HG03558 (cell line): ENCODE measurements around the gene N4BP2L2.

Source experiments
- ATAC-seq: cut with Tn5 transposase; IDR thresholded peaks from one replicate; pipeline ENCODE4 v1.9.1; 2021; ENCODE audit warnings: moderate number of reproducible peaks; ENCODE audit not compliant: unreplicated experiment; ENCODE audit errors: extremely low read depth

The N4BP2L2 gene

GRCh38 chr13:32427852-32428580 lies 110.6 kb downstream of the N4BP2L2 start, which contains the start of gene N4BP2L1:
Gene N4BP2L1 (minus strand): TSS chr13:32428130. CDS start chr13:32428082, 48 bp downstream.
- ATAC-seq: peak; percentile 43

DNA sequence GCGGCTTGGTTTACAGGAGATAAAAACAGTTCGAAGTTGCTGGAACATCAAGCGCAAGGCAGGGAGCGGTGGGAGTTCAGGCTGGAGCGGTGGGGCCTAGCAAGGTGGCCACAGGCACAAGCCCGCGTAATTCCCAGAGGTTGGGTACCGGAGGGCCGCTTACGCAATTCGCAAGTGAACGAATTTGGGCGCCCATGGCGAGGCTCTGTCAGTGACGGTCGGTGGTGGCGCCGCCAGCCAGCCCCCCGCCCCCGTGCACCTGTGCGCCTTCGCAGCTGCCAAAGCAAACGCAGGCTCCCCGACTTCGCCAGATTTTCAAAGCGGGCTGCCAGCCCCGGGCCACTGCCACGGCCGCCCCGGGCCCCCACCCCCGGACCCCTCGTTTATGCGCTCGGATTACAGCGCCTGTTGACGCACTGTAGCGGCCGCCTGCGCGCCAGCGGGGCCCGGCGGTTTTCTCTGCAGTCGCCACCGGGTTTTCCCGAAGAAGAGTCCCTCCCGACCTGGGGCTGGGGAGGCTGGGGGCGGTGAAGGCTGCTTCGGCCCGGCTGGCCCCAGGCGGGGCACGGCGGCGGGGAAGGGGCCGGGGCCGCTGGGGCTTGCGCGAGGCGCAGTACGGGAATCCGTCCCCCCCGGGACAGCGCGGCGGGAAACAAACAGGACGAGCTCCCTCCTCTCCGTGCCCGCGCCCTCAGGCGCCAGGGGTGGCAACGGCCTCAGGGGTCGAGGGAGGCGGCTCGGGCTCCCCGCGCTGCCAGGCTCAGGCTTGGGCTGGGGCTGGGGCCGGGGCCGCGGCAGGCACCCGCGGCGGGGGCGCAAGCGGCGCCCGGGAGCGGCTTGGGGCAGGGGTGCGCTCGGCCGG lies 111.4 kb downstream of the N4BP2L2 start:
- peak; percentile 3 for ATAC-seq

DNA sequence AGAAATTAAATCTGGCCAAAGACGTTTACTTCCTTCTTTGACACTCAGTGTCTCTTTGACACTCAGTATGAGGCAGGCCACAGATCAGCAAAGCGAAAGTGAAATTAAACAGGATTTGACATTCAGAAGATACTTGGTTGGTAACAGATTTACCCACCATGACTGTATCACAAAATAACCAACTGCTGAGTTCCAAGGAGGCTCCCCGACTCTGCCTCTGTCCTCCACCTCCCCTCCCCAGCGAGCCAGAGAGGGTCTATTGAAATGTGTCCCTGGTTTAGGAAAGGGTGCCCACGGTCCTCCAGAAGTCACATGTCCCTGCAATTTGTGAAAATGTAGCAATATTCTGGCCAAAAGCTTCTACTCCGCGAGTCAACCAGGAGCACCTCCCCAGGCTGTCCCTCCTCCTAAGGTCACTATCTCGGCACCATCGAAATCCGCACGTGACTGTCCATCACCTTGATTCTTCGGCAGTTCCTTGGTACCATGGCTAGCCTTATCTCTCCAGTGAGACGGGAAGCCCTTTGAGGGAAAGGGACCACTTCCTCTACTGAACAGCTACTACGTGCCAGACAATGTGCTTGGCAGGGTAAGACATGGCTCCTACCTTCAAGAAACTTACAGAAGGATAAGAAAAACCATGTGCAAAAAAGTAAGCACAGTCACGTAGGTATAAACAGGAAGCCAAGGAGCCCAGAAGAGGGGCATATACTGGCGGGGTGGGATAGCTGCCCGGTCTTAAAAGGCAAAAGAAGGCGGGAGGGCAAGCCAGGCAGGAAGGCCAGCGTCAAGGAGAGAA lies 112.2 kb downstream of the N4BP2L2 start:
- peak; percentile 26 for ATAC-seq

- ATAC-seq: no peak
Measured at GRCh38 chr13:32425158-32425557, 113.4 kb downstream of the N4BP2L2 start.

DNA sequence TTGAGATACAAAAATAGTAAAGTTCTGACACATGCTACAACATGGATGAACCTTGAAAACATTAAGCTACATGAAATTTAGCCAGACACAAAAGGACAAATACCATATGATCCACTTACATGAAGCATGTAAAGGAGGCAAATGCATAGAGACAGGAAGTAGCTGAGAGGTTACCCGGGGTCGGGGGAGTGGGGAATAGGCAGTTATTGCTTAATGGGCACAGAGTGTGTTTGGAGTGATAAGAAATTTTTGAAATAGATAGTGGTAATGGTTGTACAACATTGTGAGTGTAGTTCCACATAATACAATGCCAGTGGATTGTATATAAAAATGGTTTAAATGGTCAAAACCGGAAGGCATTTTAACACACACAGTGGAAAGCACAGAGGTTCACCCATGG lies 115.0 kb downstream of the N4BP2L2 start:
- ATAC-seq: no peak

DNA sequence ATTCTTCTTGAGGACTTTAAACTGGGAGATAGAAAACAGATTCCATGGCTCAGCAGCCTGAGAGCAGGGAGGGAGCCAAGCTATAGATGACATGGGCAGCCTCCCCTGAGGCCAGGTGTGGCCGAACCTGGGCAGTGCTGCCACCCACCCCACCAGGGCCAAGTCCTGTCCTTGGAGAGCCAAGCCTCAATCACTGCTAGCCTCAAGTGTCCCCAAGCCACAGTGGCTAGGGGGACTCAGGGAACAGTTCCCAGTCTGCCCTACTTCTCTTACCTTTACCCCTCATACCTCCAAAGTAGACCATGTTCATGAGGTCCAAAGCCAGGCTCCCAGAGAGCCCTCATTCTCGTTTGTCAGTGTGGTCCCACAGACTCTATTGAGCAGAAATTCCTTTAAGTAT lies 118.7 kb downstream of the N4BP2L2 start:
- ATAC-seq: no peak

- ATAC-seq: no peak
Measured at GRCh38 chr13:32417995-32418394, 120.6 kb downstream of the N4BP2L2 start.

DNA sequence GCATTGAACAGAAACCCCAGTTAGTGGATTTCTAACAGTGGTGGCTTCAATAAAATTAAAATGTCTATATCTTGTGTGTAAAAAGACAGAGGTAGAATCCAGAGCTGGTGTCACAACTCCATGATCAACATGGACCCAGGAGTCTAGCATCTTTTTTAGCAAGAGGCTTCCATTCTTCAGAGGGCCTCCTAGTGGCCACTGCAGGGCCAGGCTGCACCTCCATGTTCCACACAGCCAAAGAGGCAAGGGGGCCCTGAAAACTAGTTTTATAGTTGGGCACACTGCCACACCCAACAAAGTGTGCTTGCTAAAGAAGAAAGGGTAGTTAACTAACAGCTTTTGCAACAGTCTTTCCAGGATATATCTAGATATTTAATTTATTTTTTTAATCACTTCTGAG lies 123.6 kb downstream of the N4BP2L2 start:
- no peak for ATAC-seq

- no peak for ATAC-seq
Measured at GRCh38 chr13:32414580-32414979, 124.0 kb downstream of the N4BP2L2 start.

DNA sequence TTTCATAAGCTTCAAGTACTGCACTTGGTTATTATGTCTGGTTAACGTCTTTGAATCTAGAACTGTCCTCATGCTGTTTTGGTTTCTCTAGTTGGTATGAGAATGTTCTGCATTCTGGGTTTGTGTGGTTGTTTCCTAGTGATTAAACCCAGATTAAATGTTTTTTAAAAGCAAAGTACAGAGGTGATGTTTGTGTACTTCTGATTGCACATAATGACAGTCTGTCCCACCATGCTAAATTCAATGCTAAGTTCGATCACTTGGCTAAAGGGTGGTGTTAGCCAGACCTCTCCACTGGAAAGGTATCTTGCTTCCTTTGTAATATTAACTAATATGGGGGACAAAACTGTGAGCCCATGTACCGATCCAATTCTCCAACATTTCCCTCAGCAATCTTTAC lies 125.3 kb downstream of the N4BP2L2 start:
- no peak for ATAC-seq

DNA sequence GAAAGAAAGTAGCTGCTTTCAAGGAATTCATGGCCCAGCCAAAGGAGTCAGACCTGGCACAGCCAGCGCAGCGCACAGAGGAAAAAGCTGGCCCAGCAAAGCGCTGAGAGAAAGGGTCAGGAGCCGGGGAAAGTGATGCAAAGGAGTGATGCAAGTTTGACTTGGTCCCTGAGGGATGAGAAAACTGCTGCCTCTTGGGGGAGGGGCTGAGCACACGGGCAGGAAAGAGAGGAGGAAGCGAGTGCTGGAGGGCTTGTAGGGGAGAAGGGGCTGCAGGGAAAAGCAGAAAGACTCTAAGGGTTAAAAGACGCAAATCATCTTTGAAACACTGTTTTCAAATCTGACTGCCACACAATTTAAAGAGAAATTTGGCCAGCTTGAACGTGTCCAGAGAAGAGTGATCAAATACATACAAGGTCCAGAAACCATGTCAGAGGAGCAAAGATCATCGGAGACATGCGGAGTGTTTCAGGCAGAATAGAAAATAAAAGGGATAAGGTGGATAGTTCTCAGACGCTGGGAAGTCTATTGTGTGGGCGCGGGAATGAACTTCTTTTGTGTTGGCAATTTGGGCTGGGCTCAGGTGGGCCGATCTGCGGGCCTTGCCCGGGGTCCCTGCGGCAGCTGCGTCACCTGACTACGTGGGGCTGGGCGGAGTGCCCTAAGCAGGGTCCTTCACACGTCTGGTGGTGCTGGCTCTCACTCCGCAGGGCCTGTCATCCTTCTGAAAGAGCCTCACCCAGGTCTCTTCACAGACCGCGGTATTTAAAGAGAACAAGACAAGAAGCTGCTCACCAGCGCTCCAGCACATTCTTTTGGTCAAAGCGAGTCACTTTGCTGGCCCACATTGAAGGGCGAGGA lies 128.8 kb downstream of the N4BP2L2 start:
- ATAC-seq: no peak

DNA sequence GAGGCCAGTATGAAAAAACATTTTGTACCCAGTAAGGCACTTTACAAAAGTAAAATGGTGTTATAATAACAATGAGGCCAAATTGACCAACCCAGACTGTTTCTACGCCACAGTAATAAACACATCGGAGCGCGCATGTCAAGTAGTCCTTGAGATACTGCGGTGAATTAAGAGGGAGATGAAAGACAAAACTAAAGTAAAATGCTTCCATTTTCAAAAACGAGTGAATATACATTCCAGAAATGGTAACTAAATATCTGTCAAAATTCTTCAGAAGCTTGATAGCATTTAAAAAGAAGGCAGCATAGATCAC lies 129.6 kb downstream of the N4BP2L2 start:
- ATAC-seq: no peak

DNA sequence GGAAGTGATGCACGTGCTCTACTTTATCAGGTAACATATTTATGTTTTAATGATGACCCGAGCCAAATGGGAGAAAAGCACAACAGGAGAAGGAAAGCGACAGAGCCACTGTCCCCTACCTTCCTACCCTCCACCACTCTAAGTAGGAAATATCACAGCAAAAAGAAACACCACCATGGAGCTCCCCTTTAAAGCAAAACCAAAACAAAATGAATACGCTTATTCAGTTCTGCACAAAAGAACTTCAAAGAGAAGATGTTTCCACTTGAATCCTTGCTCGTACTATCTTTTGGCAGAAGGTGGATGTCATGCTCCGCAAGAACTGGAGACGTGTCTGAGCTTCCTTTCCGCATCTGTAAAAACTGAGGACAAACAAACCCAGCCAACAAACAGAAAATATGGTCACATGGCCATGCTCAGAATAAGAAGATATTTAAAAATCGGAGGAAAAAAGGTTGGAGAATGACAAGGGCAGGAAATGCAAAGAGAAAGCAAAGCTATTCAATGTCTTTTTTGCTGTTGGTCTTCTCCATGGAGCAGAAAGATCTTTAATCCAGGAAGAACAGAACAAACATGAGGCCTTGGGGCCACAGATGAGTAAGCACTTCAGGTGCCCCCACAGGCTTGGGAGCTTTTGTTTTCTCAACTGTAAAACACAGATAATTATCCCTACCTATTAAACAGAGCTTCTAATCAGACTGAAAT lies 130.1 kb downstream of the N4BP2L2 start:
- ATAC-seq: no peak

- no peak for ATAC-seq
Measured at GRCh38 chr13:32407854-32408253, 130.7 kb downstream of the N4BP2L2 start.

- ATAC-seq: no peak
Measured at GRCh38 chr13:32403108-32403507, 135.5 kb downstream of the N4BP2L2 start.

GRCh38 chr13:32391101-32391619 lies 147.4 kb downstream of the N4BP2L2 start:
- ATAC-seq: no peak

DNA sequence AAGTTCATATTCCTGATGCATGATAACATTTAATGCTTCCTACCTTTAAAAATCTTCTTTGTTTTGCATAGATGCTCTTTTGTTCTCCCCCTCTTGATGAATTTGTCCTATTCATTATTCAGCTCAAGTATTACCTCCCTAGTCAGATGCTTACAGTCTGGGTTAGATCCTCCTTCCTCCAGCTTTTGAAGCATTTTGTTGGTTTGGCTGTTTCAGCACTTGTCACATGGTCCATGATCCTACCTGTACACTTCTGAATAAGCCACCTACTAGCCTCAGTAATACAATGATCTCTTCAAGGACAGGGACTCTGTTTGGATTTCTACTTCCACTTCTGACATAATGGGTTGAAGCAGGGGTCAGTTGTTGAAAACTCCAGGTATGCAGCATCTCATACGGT lies 148.1 kb downstream of the N4BP2L2 start:
- ATAC-seq: no peak

GRCh38 chr13:32390048-32390447 lies 148.5 kb downstream of the N4BP2L2 start:
- no peak for ATAC-seq

- ATAC-seq: no peak
Measured at GRCh38 chr13:32385410-32385809, 153.2 kb downstream of the N4BP2L2 start.
